ENCODE data around the gene APOBEC3A. TPM values are rescaled to one million over a fixed set of nuclear protein-coding genes. Genes with fewer than 3 reads are reported as not detected.

The APOBEC3A gene
- total RNA-seq, 1 donor from 2014 or later, result not detected

- Mint-ChIP-seq H3K4me1 (ENCODE audit: low read depth, unreplicated experiment) (peaks cover 15% of the 10 kb centered on the region), H3K27ac (ENCODE audit: unreplicated experiment) (no peak overlapping the region), H3K9me3 (ENCODE audit: unreplicated experiment) (peaks cover 3% of the 10 kb centered on the region), H3K4me3 (ENCODE audit: unreplicated experiment) (no peak overlapping the region), H3K36me3 (ENCODE audit: unreplicated experiment) (no peaks in the 10 kb centered on the region), H3K27me3 (ENCODE audit: unreplicated experiment) (peaks cover 6% of the 10 kb centered on the region)
- no peak for TF ChIP-seq CTCF (IDR thresholded peaks at IDR 0.05; ENCODE audit: partially characterized antibody, unreplicated experiment)
- no peak for DNase-seq
Measured at GRCh38 chr22:38953577-38954413, 3.6 kb upstream of the APOBEC3A start.

- no peak for TF ChIP-seq CTCF (IDR thresholded peaks at IDR 0.05; ENCODE audit: partially characterized antibody, unreplicated experiment)
- no peak for DNase-seq
- no peak overlapping the region for H3K27ac Mint-ChIP-seq (ENCODE audit: unreplicated experiment)
- peaks cover 6% of the 10 kb centered on the region for H3K27me3 Mint-ChIP-seq (ENCODE audit: unreplicated experiment)
- H3K4me3 Mint-ChIP-seq (ENCODE audit: unreplicated experiment), result no peak overlapping the region
- no peaks in the 10 kb centered on the region for H3K36me3 Mint-ChIP-seq (ENCODE audit: unreplicated experiment)
- peaks cover 15% of the 10 kb centered on the region for H3K4me1 Mint-ChIP-seq (ENCODE audit: low read depth, unreplicated experiment)
- H3K9me3 Mint-ChIP-seq (ENCODE audit: unreplicated experiment), result peaks cover 3% of the 10 kb centered on the region
Measured at GRCh38 chr22:38954414-38955043, 2.9 kb upstream of the APOBEC3A start.

DNA sequence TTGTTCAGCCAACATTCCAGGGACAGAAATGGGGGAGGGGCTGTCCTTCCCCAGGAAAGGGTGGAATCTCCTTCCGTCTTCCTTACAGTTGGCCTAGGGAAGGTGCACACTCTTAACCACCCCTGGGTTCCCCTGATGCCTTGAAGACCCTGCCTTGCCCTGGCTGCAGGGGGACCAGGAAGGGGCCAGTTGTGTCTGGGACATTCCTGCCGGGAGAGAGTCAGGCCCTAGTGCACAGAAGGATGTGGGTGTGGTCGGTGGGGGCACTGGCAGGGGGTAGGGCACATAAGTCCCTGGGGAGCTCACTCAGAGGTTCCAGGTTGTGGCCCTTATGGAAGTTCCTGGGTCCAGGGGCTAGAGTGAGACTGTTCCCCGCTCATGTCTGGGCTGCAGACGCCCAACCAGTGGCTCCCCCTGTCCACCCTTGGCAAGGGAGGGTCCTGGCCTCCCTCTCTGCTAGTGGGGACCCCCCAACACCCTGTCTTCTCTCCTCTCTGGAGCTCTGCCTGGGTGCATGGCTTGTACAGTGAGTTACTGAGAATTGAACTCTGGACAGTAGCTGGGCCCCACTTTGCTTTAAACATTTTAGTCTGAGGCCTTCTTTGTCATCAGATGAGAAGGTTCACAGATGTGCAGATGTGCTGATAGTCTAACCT is 2.0 kb upstream of the APOBEC3A start:
- Mint-ChIP-seq H3K4me3 (ENCODE audit: unreplicated experiment) (no peak overlapping the region), H3K27ac (ENCODE audit: unreplicated experiment) (no peak overlapping the region), H3K4me1 (ENCODE audit: low read depth, unreplicated experiment) (peaks cover 15% of the 10 kb centered on the region), H3K27me3 (ENCODE audit: unreplicated experiment) (peaks cover 6% of the 10 kb centered on the region), H3K36me3 (ENCODE audit: unreplicated experiment) (no peaks in the 10 kb centered on the region), H3K9me3 (ENCODE audit: unreplicated experiment) (peaks cover 3% of the 10 kb centered on the region)
- no peak for TF ChIP-seq CTCF (IDR thresholded peaks at IDR 0.05; ENCODE audit: partially characterized antibody, unreplicated experiment)
- no peak for DNase-seq

DNA sequence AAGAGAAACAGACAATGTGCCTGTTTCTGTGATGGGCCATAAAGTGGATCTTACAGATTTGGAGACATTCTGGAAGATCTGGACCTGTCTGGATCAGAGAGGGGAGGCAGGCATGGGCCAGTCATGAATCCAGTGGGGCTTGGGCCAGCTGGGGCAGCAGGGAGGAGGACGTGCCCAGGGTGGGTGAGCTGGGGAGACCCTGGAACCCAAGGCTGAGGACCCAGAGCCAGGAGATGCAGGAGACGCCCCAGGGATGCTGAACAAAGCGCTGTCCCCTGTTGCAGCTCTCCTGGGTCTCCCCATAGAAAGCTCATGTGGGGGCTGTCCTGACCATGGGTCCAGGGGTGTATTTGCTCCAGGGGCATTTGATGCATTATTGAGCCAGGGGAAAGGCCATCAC is 1.5 kb upstream of the APOBEC3A start:
- no peaks in the 10 kb centered on the region for H3K36me3 Mint-ChIP-seq (ENCODE audit: unreplicated experiment)
- peaks cover 6% of the 10 kb centered on the region for H3K27me3 Mint-ChIP-seq (ENCODE audit: unreplicated experiment)
- TF ChIP-seq CTCF (IDR thresholded peaks at IDR 0.05; ENCODE audit: partially characterized antibody, unreplicated experiment), result no peak
- DNase-seq, result no peak
- no peak overlapping the region for H3K4me3 Mint-ChIP-seq (ENCODE audit: unreplicated experiment)
- H3K27ac Mint-ChIP-seq (ENCODE audit: unreplicated experiment), result no peak overlapping the region
- H3K9me3 Mint-ChIP-seq (ENCODE audit: unreplicated experiment), result peaks cover 3% of the 10 kb centered on the region
- H3K4me1 Mint-ChIP-seq (ENCODE audit: low read depth, unreplicated experiment), result peaks cover 15% of the 10 kb centered on the region
